Esophagus muscularis mucosa (tissue), 4 donors: ENCODE data around the gene COL19A1.
"Not testable (repeated sequence)": the region's sequence is repeated elsewhere in the genome, so short reads cannot be mapped to it uniquely, and the experiment has no call there.

Experiments
- CTCF ChIP-seq, 3 experiments: fragments of 200-600 bp in 2 of 3; fragments of 450-650 bp in 1 of 3; sonication (generic) in 2 of 3; IDR thresholded peaks; one replicate each; pipeline ENCODE4 v1.5.1; 2017 to 2019; ENCODE audit warnings: antibody characterized with exemption in 3 of 3, mild to moderate bottlenecking in 2 of 3, moderate library complexity in 1 of 3
- EP300 ChIP-seq: sonication (generic); formaldehyde crosslinking; IDR thresholded peaks from one replicate; pipeline ENCODE4 v1.6.1; 2017; ENCODE audit warnings: antibody characterized with exemption
- POLR2A ChIP-seq: fragments of 450-650 bp; IDR thresholded peaks from one replicate; pipeline ENCODE4 v1.6.1; 2017; ENCODE audit warnings: antibody characterized with exemption, moderate library complexity, mild to moderate bottlenecking, low read depth
- POLR2AphosphoS5 ChIP-seq, 2 donors: sonication (generic); formaldehyde crosslinking; IDR thresholded peaks; one replicate each; pipeline ENCODE4 v1.6.1; 2017; ENCODE audit warnings: antibody characterized with exemption in 2 of 2

- not testable (repeated sequence) for TF ChIP-seq CTCF (IDR thresholded peaks at IDR 0.05); POLR2AphosphoS5 (IDR thresholded peaks at IDR 0.05); POLR2A; EP300
Measured at GRCh38 chr6:69893266-69893665, 26.9 kb downstream of the COL19A1 start.
